WTC11 (cell line): ENCODE data around the gene CCDC51. TPM values are rescaled to one million over a fixed set of nuclear protein-coding genes. Genes with fewer than 3 reads are reported as not detected.

Experiments
- ATAC-seq: fragments of 200-7000 bp; cut with Tn5 transposase; 2 replicates; pipeline ENCODE4 v1.10.0; 2021; ENCODE audit warnings: mild to moderate bottlenecking, moderate library complexity
- CTCF ChIA-PET: fragments of 300-600 bp; sonication (Branson Sonifier 250); formaldehyde crosslinking; loops from one replicate; lab custom pipeline; 2021; ENCODE audit warnings: antibody characterized with exemption; lab: Charles Lee
- POLR2A ChIA-PET: fragments of 350-600 bp; sonication (Branson Sonifier 250); formaldehyde crosslinking; loops from one replicate; lab custom pipeline; 2021; ENCODE audit warnings: antibody characterized with exemption; lab: Charles Lee
- DNase-seq: peaks from one replicate; pipeline ENCODE4 v3.0.0; 2021; ENCODE audit warnings: low spot score
- H3K27ac Mint-ChIP-seq: 2 replicates; pipeline ENCODE4 v1.8.0; 2021; ENCODE audit warnings: mixed read lengths
- H3K27me3 Mint-ChIP-seq: 2 replicates; pipeline ENCODE4 v1.8.0; 2021; ENCODE audit warnings: low read depth, mild to moderate bottlenecking, moderate library complexity, mixed read lengths
- H3K36me3 Mint-ChIP-seq: 2 replicates; pipeline ENCODE4 v1.8.0; 2021; ENCODE audit warnings: mixed read lengths
- H3K4me1 Mint-ChIP-seq: 2 replicates; pipeline ENCODE4 v1.8.0; 2022; ENCODE audit warnings: mixed read lengths
- H3K4me3 Mint-ChIP-seq: 2 replicates; pipeline ENCODE4 v1.8.0; 2021; ENCODE audit warnings: mild to moderate bottlenecking, moderate library complexity, mixed read lengths
- H3K9me3 Mint-ChIP-seq: 2 replicates; pipeline ENCODE4 v1.8.0; 2021; ENCODE audit warnings: mixed read lengths
- ATF1 ChIP-seq: sonication (generic); formaldehyde crosslinking; IDR thresholded peaks from 2 replicates; pipeline ENCODE4 v1.8.1; 2023; ENCODE audit warnings: mild to moderate bottlenecking, moderate library complexity, missing genetic modification reagents
- GRHL2 ChIP-seq: fragments of 250-450 bp; sonication (Bioruptor Pico); IDR thresholded peaks from 2 replicates; pipeline ENCODE4 v1.8.0; 2022; ENCODE audit warnings: mild to moderate bottlenecking, moderate library complexity; ENCODE audit not compliant: insufficient replicate concordance, severe bottlenecking
- NFE2L1 ChIP-seq: sonication (generic); formaldehyde crosslinking; IDR thresholded peaks from 2 replicates; pipeline ENCODE4 v1.8.1; 2023; ENCODE audit warnings: missing genetic modification reagents
- NR3C1 ChIP-seq: sonication (generic); formaldehyde crosslinking; conservative IDR thresholded peaks from 2 replicates; pipeline ENCODE4 v1.8.1; 2023; ENCODE audit warnings: low read depth, mild to moderate bottlenecking, missing genetic modification reagents
- TP53 ChIP-seq: sonication (generic); formaldehyde crosslinking; IDR thresholded peaks from 2 replicates; pipeline ENCODE4 v1.8.1; 2023; ENCODE audit warnings: mild to moderate bottlenecking, missing genetic modification reagents
- ZNF423 ChIP-seq: fragments of 250-450 bp; sonication (Bioruptor Pico); IDR thresholded peaks from 2 replicates; pipeline ENCODE4 v2.1.2; 2022; ENCODE audit warnings: mild to moderate bottlenecking, moderate library complexity
- total RNA-seq: library from RNA; stranded (reverse); gene quantifications from 3 replicates; pipeline ENCODE4 v1.2.3, GENCODE V29; 2021
- TF ChIP-seq, protein P1 (sequence below): fragments of 250-450 bp; sonication (Bioruptor Pico); IDR thresholded peaks from 2 replicates; pipeline ENCODE4 v1.9.0; 2021; ENCODE audit warnings: mild to moderate bottlenecking
- TF ChIP-seq, protein P2 (sequence below): sonication (generic); formaldehyde crosslinking; IDR thresholded peaks from 2 replicates; pipeline ENCODE4 v1.8.1; 2023; ENCODE audit warnings: mild to moderate bottlenecking, missing genetic modification reagents, moderate library complexity
- TF ChIP-seq, protein P3 (sequence below): sonication (generic); formaldehyde crosslinking; conservative IDR thresholded peaks from 2 replicates; pipeline ENCODE4 v1.8.1; 2023; ENCODE audit warnings: mild to moderate bottlenecking, low read depth, missing genetic modification reagents, moderate library complexity
- TF ChIP-seq, protein P4 (sequence below): sonication (generic); formaldehyde crosslinking; IDR thresholded peaks from 2 replicates; pipeline ENCODE4 v1.8.0; 2022; ENCODE audit warnings: missing genetic modification reagents
- TF ChIP-seq, protein P5 (sequence below): sonication (generic); formaldehyde crosslinking; IDR thresholded peaks from 2 replicates; pipeline ENCODE4 v1.8.0; 2022; ENCODE audit warnings: mild to moderate bottlenecking, missing genetic modification reagents
- TF ChIP-seq, protein P6 (sequence below): sonication (generic); formaldehyde crosslinking; IDR thresholded peaks from 2 replicates; pipeline ENCODE4 v1.8.1; 2022; ENCODE audit warnings: missing genetic modification reagents, borderline replicate concordance
- TF ChIP-seq, protein P7 (sequence below): fragments of 250-450 bp; sonication (Bioruptor Pico); IDR thresholded peaks from 2 replicates; pipeline ENCODE4 v1.9.0; 2021; ENCODE audit warnings: moderate library complexity, mild to moderate bottlenecking, inconsistent platforms, borderline replicate concordance

Gene CCDC51
- total RNA-seq, 1 experiment from 2014 or later, result 25.1 TPM

DNA sequence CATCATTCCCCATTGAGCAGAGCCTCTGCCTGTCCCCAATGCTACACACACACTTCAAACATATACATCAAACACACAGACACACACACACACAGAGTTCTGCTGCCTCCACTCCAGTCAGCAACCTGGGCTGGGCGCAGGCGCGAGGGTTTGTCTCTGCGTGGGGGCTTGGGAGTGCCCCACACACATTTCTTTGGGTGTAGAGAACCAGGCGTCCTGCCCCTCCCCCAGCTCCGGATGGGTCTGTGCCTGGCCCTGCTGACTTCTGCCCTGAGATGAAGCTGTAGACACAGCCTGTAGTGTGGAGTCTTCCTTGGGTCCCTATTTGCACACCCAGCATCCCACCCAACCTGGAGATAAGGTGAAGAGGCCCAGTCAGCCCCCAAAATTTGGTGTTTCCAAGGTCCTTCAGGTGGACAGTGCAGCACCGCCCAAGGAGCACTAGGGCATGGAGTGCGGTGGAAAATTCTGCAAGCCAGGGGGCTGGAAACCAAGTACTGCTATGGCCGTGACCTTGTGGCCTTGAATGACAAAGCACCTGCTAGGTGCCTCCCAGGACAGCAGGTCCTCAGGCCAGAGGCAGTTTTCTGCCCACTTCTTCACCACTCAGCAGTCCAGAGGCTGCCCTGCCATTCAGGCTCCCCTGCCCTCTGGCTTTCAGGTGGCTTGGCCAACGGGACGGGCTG is 41.1 kb downstream of the CCDC51 start:
- peaks cover 13% of the 10 kb centered on the region for H3K27me3 Mint-ChIP-seq
- no peak for TF ChIP-seq ZNF423 (CRISPR knock-in tag)
- TF ChIP-seq, protein P1, sequence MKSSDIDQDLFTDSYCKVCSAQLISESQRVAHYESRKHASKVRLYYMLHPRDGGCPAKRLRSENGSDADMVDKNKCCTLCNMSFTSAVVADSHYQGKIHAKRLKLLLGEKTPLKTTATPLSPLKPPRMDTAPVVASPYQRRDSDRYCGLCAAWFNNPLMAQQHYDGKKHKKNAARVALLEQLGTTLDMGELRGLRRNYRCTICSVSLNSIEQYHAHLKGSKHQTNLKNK (CRISPR knock-in tag), result no peak
- TF ChIP-seq, protein P2, sequence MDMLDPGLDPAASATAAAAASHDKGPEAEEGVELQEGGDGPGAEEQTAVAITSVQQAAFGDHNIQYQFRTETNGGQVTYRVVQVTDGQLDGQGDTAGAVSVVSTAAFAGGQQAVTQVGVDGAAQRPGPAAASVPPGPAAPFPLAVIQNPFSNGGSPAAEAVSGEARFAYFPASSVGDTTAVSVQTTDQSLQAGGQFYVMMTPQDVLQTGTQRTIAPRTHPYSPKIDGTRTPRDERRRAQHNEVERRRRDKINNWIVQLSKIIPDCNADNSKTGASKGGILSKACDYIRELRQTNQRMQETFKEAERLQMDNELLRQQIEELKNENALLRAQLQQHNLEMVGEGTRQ (CRISPR knock-in tag), result no peak
- no peak for TF ChIP-seq ATF1 (CRISPR knock-in tag)
- TF ChIP-seq, protein P3, sequence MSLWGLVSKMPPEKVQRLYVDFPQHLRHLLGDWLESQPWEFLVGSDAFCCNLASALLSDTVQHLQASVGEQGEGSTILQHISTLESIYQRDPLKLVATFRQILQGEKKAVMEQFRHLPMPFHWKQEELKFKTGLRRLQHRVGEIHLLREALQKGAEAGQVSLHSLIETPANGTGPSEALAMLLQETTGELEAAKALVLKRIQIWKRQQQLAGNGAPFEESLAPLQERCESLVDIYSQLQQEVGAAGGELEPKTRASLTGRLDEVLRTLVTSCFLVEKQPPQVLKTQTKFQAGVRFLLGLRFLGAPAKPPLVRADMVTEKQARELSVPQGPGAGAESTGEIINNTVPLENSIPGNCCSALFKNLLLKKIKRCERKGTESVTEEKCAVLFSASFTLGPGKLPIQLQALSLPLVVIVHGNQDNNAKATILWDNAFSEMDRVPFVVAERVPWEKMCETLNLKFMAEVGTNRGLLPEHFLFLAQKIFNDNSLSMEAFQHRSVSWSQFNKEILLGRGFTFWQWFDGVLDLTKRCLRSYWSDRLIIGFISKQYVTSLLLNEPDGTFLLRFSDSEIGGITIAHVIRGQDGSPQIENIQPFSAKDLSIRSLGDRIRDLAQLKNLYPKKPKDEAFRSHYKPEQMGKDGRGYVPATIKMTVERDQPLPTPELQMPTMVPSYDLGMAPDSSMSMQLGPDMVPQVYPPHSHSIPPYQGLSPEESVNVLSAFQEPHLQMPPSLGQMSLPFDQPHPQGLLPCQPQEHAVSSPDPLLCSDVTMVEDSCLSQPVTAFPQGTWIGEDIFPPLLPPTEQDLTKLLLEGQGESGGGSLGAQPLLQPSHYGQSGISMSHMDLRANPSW (CRISPR knock-in tag), result no peak
- TF ChIP-seq, all 79 proteins: peak for 0
- Mint-ChIP-seq H3K27ac (no peak overlapping the region), H3K36me3 (peaks cover 21% of the 10 kb centered on the region), H3K4me3 (no peak overlapping the region), H3K4me1 (peaks cover 11% of the 10 kb centered on the region), H3K9me3 (0 out of 2 replicates have a peak, but pooled peaks cover 3% of the 10 kb centered on the region)
- CTCF ChIA-PET, result interaction anchor here (0.7 to 7.8 kb wide), 11 partner anchors 10 to 204 kb away, joined by 3 to 378 read pairs (median 25); partner anchors contain the start of gene PLXNB1
- POLR2A ChIA-PET, result interaction anchor here (1.1 to 1.7 kb wide), 3 partner anchors 37 to 47 kb away, joined by 3 to 6 read pairs (median 3); partner anchors contain the start of genes ATRIP, CCDC51 and TMA7
- peak; percentile 15 for ATAC-seq
- no peak for DNase-seq

DNA sequence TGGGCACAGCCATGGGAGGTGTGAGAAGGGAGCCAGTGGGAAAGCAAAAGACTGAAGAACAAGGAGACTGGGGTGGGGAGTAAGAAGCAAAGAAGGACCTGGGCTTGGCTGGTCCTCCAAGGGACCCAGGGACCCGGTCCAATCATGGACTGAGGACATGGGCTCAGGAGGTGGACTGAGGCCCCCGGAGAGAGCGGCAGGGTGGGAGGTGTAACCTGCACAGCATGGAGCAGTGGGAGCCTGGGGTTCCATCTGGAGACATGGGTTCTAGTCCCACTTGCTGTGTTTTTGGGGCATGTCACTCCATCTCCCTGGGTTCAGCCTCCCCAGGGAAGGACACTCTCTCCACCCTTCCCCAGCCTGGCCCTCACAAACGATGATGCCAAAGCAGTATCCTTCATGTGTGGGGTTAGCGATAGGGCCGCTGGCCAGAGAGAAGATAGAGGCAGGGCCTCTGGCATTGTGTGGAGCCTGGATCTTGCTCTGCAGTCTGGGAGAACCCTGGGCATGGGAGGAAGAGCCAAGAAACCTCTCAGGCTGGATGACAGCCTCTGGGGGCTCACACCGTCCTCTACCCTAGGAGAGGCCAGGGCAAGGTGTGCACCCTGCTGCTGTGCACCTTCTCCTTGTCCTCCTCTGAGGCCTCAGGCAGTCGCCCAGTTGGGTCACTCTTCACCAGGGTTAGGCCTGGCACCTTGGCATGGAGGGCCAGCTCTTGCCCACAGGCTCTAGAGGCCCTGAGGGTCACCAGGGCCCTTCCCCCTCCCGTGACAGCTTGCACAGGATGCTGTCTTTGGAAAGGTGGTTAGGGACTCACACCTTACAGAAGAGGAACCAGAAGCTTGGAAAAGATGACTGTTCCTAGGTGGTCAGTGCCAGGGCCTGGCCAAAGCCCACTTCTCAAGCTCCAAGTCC is 41.9 kb downstream of the CCDC51 start:
- CTCF ChIA-PET, result interaction anchor here (0.7 to 7.8 kb wide), 4 partner anchors 10 to 203 kb away, joined by 3 to 378 read pairs (median 72); partner anchors contain the start of gene PLXNB1
- H3K27ac Mint-ChIP-seq, result no peak overlapping the region

More for the DNA sequence above, 41.9 kb downstream of the CCDC51 start:
- ATAC-seq (no peak; the same call in 1 of the 2 replicates), DNase-seq (no peak)
- peaks cover 13% of the 10 kb centered on the region for H3K27me3 Mint-ChIP-seq
- H3K9me3 Mint-ChIP-seq, result 0 out of 2 replicates have a peak, but pooled peaks cover 3% of the 10 kb centered on the region
- POLR2A ChIA-PET, result interaction anchor here (1.7 kb wide), 1 partner anchor 42 kb away, joined by 6 read pairs; the partner anchor contains the start of genes CCDC51 and TMA7
- peaks cover 12% of the 10 kb centered on the region for H3K36me3 Mint-ChIP-seq
- H3K4me3 Mint-ChIP-seq, result no peak overlapping the region
- TF ChIP-seq NR3C1 (CRISPR knock-in tag) (no peak), GRHL2 (CRISPR knock-in tag) (no peak), TP53 (CRISPR knock-in tag) (no peak), NFE2L1 (no peak)
- TF ChIP-seq, protein P4, sequence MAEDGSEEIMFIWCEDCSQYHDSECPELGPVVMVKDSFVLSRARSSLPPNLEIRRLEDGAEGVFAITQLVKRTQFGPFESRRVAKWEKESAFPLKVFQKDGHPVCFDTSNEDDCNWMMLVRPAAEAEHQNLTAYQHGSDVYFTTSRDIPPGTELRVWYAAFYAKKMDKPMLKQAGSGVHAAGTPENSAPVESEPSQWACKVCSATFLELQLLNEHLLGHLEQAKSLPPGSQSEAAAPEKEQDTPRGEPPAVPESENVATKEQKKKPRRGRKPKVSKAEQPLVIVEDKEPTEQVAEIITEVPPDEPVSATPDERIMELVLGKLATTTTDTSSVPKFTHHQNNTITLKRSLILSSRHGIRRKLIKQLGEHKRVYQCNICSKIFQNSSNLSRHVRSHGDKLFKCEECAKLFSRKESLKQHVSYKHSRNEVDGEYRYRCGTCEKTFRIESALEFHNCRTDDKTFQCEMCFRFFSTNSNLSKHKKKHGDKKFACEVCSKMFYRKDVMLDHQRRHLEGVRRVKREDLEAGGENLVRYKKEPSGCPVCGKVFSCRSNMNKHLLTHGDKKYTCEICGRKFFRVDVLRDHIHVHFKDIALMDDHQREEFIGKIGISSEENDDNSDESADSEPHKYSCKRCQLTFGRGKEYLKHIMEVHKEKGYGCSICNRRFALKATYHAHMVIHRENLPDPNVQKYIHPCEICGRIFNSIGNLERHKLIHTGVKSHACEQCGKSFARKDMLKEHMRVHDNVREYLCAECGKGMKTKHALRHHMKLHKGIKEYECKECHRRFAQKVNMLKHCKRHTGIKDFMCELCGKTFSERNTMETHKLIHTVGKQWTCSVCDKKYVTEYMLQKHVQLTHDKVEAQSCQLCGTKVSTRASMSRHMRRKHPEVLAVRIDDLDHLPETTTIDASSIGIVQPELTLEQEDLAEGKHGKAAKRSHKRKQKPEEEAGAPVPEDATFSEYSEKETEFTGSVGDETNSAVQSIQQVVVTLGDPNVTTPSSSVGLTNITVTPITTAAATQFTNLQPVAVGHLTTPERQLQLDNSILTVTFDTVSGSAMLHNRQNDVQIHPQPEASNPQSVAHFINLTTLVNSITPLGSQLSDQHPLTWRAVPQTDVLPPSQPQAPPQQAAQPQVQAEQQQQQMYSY (CRISPR knock-in tag), result no peak
- TF ChIP-seq, protein P5, sequence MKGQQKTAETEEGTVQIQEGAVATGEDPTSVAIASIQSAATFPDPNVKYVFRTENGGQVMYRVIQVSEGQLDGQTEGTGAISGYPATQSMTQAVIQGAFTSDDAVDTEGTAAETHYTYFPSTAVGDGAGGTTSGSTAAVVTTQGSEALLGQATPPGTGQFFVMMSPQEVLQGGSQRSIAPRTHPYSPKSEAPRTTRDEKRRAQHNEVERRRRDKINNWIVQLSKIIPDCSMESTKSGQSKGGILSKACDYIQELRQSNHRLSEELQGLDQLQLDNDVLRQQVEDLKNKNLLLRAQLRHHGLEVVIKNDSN (CRISPR knock-in tag), result no peak
- TF ChIP-seq, protein P6, sequence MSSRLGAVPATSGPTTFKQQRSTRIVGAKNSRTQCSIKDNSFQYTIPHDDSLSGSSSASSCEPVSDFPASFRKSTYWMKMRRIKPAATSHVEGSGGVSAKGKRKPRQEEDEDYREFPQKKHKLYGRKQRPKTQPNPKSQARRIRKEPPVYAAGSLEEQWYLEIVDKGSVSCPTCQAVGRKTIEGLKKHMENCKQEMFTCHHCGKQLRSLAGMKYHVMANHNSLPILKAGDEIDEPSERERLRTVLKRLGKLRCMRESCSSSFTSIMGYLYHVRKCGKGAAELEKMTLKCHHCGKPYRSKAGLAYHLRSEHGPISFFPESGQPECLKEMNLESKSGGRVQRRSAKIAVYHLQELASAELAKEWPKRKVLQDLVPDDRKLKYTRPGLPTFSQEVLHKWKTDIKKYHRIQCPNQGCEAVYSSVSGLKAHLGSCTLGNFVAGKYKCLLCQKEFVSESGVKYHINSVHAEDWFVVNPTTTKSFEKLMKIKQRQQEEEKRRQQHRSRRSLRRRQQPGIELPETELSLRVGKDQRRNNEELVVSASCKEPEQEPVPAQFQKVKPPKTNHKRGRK (CRISPR knock-in tag), result no peak
- TF ChIP-seq, protein P7, sequence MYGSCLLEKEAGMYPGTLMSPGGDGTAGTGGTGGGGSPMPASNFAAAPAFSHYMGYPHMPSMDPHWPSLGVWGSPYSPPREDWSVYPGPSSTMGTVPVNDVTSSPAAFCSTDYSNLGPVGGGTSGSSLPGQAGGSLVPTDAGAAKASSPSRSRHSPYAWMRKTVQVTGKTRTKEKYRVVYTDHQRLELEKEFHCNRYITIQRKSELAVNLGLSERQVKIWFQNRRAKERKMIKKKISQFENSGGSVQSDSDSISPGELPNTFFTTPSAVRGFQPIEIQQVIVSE (CRISPR knock-in tag), result no peak
- H3K4me1 Mint-ChIP-seq, result peaks cover 11% of the 10 kb centered on the region
